ENCODE results near the gene KDM8.

KDM8 gene

GRCh38 chr16:27226476-27226875 is 23.1 kb downstream of the KDM8 start:
- H3K27ac ChIP-seq: no peak overlapping the region
- TF ChIP-seq ZFX (IDR thresholded peaks at IDR 0.05; ENCODE audit: borderline replicate concordance): no peak
- TF ChIP-seq CTCF (IDR thresholded peaks at IDR 0.05): no peak

GRCh38 chr16:27226976-27227705 is 23.8 kb downstream of the KDM8 start:
- H3K27ac ChIP-seq: no peak overlapping the region
- no peak for TF ChIP-seq CTCF (IDR thresholded peaks at IDR 0.05)
- no peak for TF ChIP-seq ZFX (IDR thresholded peaks at IDR 0.05; ENCODE audit: borderline replicate concordance)

GRCh38 chr16:27228045-27228444 is 24.7 kb downstream of the KDM8 start:
- TF ChIP-seq ZFX (IDR thresholded peaks at IDR 0.05; ENCODE audit: borderline replicate concordance) (no peak), CTCF (IDR thresholded peaks at IDR 0.05) (no peak)
- no peak overlapping the region for H3K27ac ChIP-seq

- no peak for TF ChIP-seq CTCF (IDR thresholded peaks at IDR 0.05)
- no peak for TF ChIP-seq ZFX (IDR thresholded peaks at IDR 0.05; ENCODE audit: borderline replicate concordance)
- no peak overlapping the region for H3K27ac ChIP-seq
Observed at GRCh38 chr16:27228621-27229501, 25.5 kb downstream of the KDM8 start.

GRCh38 chr16:27229891-27230470 is 26.7 kb downstream of the KDM8 start:
- TF ChIP-seq ZFX (IDR thresholded peaks at IDR 0.05; ENCODE audit: borderline replicate concordance) (no peak), CTCF (IDR thresholded peaks at IDR 0.05) (no peak)
- H3K27ac ChIP-seq: no peak overlapping the region

GRCh38 chr16:27230562-27231001 is 27.3 kb downstream of the KDM8 start:
- no peak overlapping the region for H3K27ac ChIP-seq
- TF ChIP-seq ZFX (IDR thresholded peaks at IDR 0.05; ENCODE audit: borderline replicate concordance) (no peak), CTCF (IDR thresholded peaks at IDR 0.05) (no peak)

All from 22Rv1 (cell line).